Thymus (tissue), 11 donors: ENCODE results near the gene CDC14B. TPM values are rescaled to one million over a fixed set of nuclear protein-coding genes. Genes with fewer than 3 reads are reported as not detected.

Source experiments
- DNase-seq, 9 donors: peaks; one replicate each; pipeline ENCODE4 v3.0.0-alpha.2; 2013; ENCODE audit warnings: low spot score in 9 of 9, low read depth in 6 of 9, missing footprints in 1 of 9
- H3K27ac ChIP-seq, 2 donors: one replicate each; pipeline ENCODE4 v1.5.1; 2013; ENCODE audit warnings: control low read depth in 1 of 2, low read depth in 1 of 2, low read length in 1 of 2, mild to moderate bottlenecking in 1 of 2, moderate library complexity in 1 of 2
- H3K27me3 ChIP-seq, 2 donors: one replicate each; pipeline ENCODE4 v1.5.1; 2013; ENCODE audit warnings: low read length in 1 of 2; ENCODE audit not compliant: control insufficient read depth in 2 of 2, insufficient read depth in 1 of 2
- H3K36me3 ChIP-seq, 2 donors: one replicate each; pipeline ENCODE4 v1.5.1; 2013; ENCODE audit warnings: low read length in 1 of 2, mild to moderate bottlenecking in 1 of 2, moderate library complexity in 1 of 2; ENCODE audit not compliant: control insufficient read depth in 2 of 2, insufficient read depth in 2 of 2
- H3K4me1 ChIP-seq, 2 donors: one replicate each; pipeline ENCODE4 v1.5.1; 2013; ENCODE audit warnings: low read length in 2 of 2; ENCODE audit not compliant: control insufficient read depth in 2 of 2, insufficient read depth in 2 of 2
- H3K4me3 ChIP-seq, 2 donors: one replicate each; pipeline ENCODE4 v1.5.1; 2013; ENCODE audit warnings: low read length in 2 of 2, control low read depth in 1 of 2, mild to moderate bottlenecking in 1 of 2
- H3K9me3 ChIP-seq, 2 donors: one replicate each; pipeline ENCODE4 v1.5.1; 2013; ENCODE audit warnings: low read length in 1 of 2, mild to moderate bottlenecking in 1 of 2; ENCODE audit not compliant: control insufficient read depth in 2 of 2, insufficient read depth in 1 of 2
- WGBS: extraction: QIAGEN DNeasy Blood & Tissue Kit; methylation state at CpG from one replicate; pipeline ENCODE4 v1.1.7; 2013; 5-methylcytosine and 5-hydroxymethylcytosine counted together
- polyA plus RNA-seq: library from polyadenylated mRNA; stranded (reverse); fragments of 200-250 nt; gene quantifications from one replicate; pipeline ENCODE4 v1.2.3, GENCODE V29; 2013
- total RNA-seq: library from RNA; stranded (reverse); fragments of 120-200 nt; gene quantifications from one replicate; pipeline ENCODE4 v1.2.4, GENCODE V29; 2013
- donor health status: healthy.

The CDC14B gene
- total and polyA plus RNA-seq, 2 donors, result 4.8 to 6.7 TPM

GRCh38 chr9:96514108-96514799, 105.4 kb downstream of the CDC14B start:
- Histone ChIP-seq H3K4me1 (no peaks in the 10 kb centered on the region), H3K27ac (no peak overlapping the region), H3K36me3 (no peaks in the 10 kb centered on the region), H3K4me3 (no peak overlapping the region), H3K9me3 (no peaks in the 10 kb centered on the region), H3K27me3 (no peaks in the 10 kb centered on the region)
- DNase-seq, result no peak
- WGBS, result 94% methylated on average over 9 of the region's 9 CpGs

- no peak overlapping the region for H3K27ac ChIP-seq
- WGBS, result 97% methylated on average over 5 of the region's 5 CpGs
- H3K9me3 ChIP-seq, result no peaks in the 10 kb centered on the region
- no peaks in the 10 kb centered on the region for H3K36me3 ChIP-seq
- DNase-seq, result no peak
- no peak overlapping the region for H3K4me3 ChIP-seq
- H3K27me3 ChIP-seq, result no peaks in the 10 kb centered on the region
- no peaks in the 10 kb centered on the region for H3K4me1 ChIP-seq
These were observed 106.0 kb downstream of the CDC14B start for GRCh38 chr9:96513622-96514021.

- Histone ChIP-seq H3K36me3 (no peaks in the 10 kb centered on the region), H3K9me3 (no peaks in the 10 kb centered on the region), H3K27ac (no peak overlapping the region), H3K4me3 (no peak overlapping the region), H3K4me1 (no peaks in the 10 kb centered on the region), H3K27me3 (no peaks in the 10 kb centered on the region)
- DNase-seq, result no peak
- 97% methylated on average over 3 of the region's 3 CpGs for WGBS
These were observed 107.4 kb downstream of the CDC14B start for GRCh38 chr9:96512240-96512639.

- no peaks in the 10 kb centered on the region for H3K4me1 ChIP-seq
- H3K9me3 ChIP-seq, result no peaks in the 10 kb centered on the region
- no peaks in the 10 kb centered on the region for H3K27me3 ChIP-seq
- DNase-seq, result no peak
- no peaks in the 10 kb centered on the region for H3K36me3 ChIP-seq
- H3K27ac ChIP-seq, result no peak overlapping the region
- 67% methylated on average over 4 of the region's 4 CpGs for WGBS
- no peak overlapping the region for H3K4me3 ChIP-seq
These were observed 109.4 kb downstream of the CDC14B start for GRCh38 chr9:96510258-96510657.

GRCh38 chr9:96509848-96510247, 109.8 kb downstream of the CDC14B start:
- Histone ChIP-seq H3K36me3 (no peaks in the 10 kb centered on the region), H3K4me1 (no peaks in the 10 kb centered on the region), H3K27me3 (no peaks in the 10 kb centered on the region), H3K4me3 (no peak overlapping the region), H3K9me3 (no peaks in the 10 kb centered on the region), H3K27ac (no peak overlapping the region)
- WGBS, result 16% methylated on average over 2 of the region's 2 CpGs
- DNase-seq, result no peak

GRCh38 chr9:96509026-96509425, 110.6 kb downstream of the CDC14B start:
- Histone ChIP-seq H3K27ac (no peak overlapping the region), H3K4me3 (no peak overlapping the region), H3K9me3 (no peaks in the 10 kb centered on the region), H3K4me1 (no peaks in the 10 kb centered on the region), H3K27me3 (no peaks in the 10 kb centered on the region), H3K36me3 (no peaks in the 10 kb centered on the region)
- no peak for DNase-seq
- WGBS, result 96% methylated on average over 5 of the region's 5 CpGs

GRCh38 chr9:96508227-96508940, 111.3 kb downstream of the CDC14B start:
- H3K4me1 ChIP-seq, result no peaks in the 10 kb centered on the region
- H3K36me3 ChIP-seq, result no peaks in the 10 kb centered on the region
- no peak for DNase-seq
- no peaks in the 10 kb centered on the region for H3K9me3 ChIP-seq
- 96% methylated on average over 14 of the region's 14 CpGs for WGBS
- H3K27me3 ChIP-seq, result no peaks in the 10 kb centered on the region
- H3K4me3 ChIP-seq, result no peak overlapping the region
- no peak overlapping the region for H3K27ac ChIP-seq

GRCh38 chr9:96505316-96505991, 114.2 kb downstream of the CDC14B start:
- Histone ChIP-seq H3K9me3 (no peaks in the 10 kb centered on the region), H3K27me3 (no peaks in the 10 kb centered on the region), H3K27ac (no peak overlapping the region), H3K4me3 (no peak overlapping the region), H3K4me1 (no peaks in the 10 kb centered on the region), H3K36me3 (no peaks in the 10 kb centered on the region)
- DNase-seq, result no peak
- 95% methylated on average over 13 of the region's 13 CpGs for WGBS

- no peaks in the 10 kb centered on the region for H3K4me1 ChIP-seq
- no peaks in the 10 kb centered on the region for H3K9me3 ChIP-seq
- no peak overlapping the region for H3K4me3 ChIP-seq
- H3K36me3 ChIP-seq, result no peaks in the 10 kb centered on the region
- no peak for DNase-seq
- WGBS, result 97% methylated on average over 11 of the region's 11 CpGs
- H3K27me3 ChIP-seq, result no peaks in the 10 kb centered on the region
- no peak overlapping the region for H3K27ac ChIP-seq
These were observed 115.7 kb downstream of the CDC14B start for GRCh38 chr9:96503918-96504317.
